ENCODE results near the gene WWOX.

DNA sequence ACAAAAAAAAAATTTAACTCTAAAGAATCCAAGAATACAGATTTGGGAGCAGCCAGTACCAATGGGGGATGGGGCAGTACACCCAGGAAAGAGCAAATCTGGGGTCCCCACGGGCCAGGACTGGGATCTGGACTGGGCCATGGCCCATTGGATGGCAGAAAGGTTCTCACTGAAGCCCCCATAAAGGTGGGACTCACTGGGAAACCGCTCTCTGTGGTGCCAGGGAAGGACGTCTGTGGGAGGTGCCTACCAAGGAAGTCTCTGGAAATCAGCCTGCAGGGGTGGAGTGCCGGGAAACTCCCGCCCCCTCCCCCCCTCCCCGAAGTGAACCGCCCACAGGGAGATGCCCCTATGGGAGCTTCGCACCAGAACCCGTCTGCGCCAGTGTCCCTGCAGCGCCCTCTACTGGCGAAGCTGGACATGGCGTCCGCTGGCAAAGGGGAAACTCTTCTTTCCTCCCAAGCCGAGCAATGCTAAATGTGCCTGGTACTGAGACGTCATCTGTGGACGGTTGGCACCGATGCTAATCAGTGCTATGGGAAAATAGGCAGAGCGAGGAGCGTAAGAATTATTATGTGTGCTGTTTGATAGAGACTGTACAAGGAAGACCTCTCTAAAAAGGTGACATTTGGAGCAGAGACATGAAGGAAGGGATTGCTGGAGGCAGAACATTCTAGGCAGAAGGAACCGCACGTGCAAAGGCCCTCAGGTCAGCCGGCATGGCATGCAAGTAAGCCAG, 671.1 kb downstream of the WWOX start:
- TF ChIP-seq CTCF (conservative IDR thresholded peaks at IDR 0.05 in 1 of 2, IDR thresholded peaks at IDR 0.05 in 1 of 2; ENCODE audit: extremely low read depth in 1 of 2, insufficient read depth in 1 of 2, low read depth in 1 of 2, low read length in 2 of 2) (peak in 1 of 2 donors; percentile 46), EZH2 (IDR thresholded peaks at IDR 0.05; ENCODE audit: borderline replicate concordance, low read length) (no peak)

Data from mammary epithelial cell (primary cell).